Common myeloid progenitor, CD34-positive (primary cell): ENCODE results near the gene RRP1.

ENCODE experiments used
- CTCF ChIA-PET: fragments of 350-600 bp; sonication (Branson Sonifier 250); formaldehyde crosslinking; loops from one replicate; lab custom pipeline; 2021; ENCODE audit warnings: antibody characterized with exemption; lab: Charles Lee
- POLR2A ChIA-PET: fragments of 350-600 bp; sonication (Branson Sonifier 250); formaldehyde crosslinking; loops from one replicate; lab custom pipeline; 2021; ENCODE audit warnings: antibody characterized with exemption; lab: Charles Lee
- DNase-seq, 3 donors: peaks; one replicate each; pipeline versions ENCODE4 v3.0.0 to v3.0.0-alpha.2; 2013
- H3K27ac ChIP-seq, 2 experiments: 1 replicate in 1 of 2; 2 replicates in 1 of 2; pipeline ENCODE4 v1.7.0; 2013; ENCODE audit warnings: inconsistent platforms in 2 of 2, low read length in 2 of 2, mild to moderate bottlenecking in 2 of 2, low read depth in 1 of 2, moderate library complexity in 1 of 2; ENCODE audit not compliant: severe bottlenecking in 2 of 2, insufficient read depth in 1 of 2, poor library complexity in 1 of 2
- H3K27me3 ChIP-seq, 5 experiments: replicated peaks in 2 of 5; 1 replicate in 3 of 5; 2 replicates in 2 of 5; pipeline versions ENCODE4 v1.6.1 to v1.7.0; 2013; ENCODE audit warnings: low read length in 4 of 5, mild to moderate bottlenecking in 2 of 5, moderate library complexity in 2 of 5, inconsistent platforms in 1 of 5; ENCODE audit not compliant: insufficient read depth in 5 of 5, control insufficient read depth in 4 of 5
- H3K36me3 ChIP-seq, 4 experiments: 1 replicate in 2 of 4; 2 replicates in 2 of 4; pipeline versions ENCODE4 v1.6.1 to v1.7.0; 2013; ENCODE audit warnings: low read length in 3 of 4, control low read depth in 1 of 4, mild to moderate bottlenecking in 1 of 4; ENCODE audit not compliant: control insufficient read depth in 4 of 4, insufficient read depth in 4 of 4
- H3K4me1 ChIP-seq, 4 experiments: 1 replicate in 3 of 4; 2 replicates in 1 of 4; pipeline versions ENCODE4 v1.6.1 to v1.7.1; 2013; ENCODE audit warnings: low read length in 3 of 4, mild to moderate bottlenecking in 3 of 4, control low read depth in 1 of 4, inconsistent platforms in 1 of 4, moderate library complexity in 1 of 4; ENCODE audit not compliant: control insufficient read depth in 4 of 4, insufficient read depth in 4 of 4; ENCODE audit errors: control extremely low read depth in 1 of 4
- H3K4me3 ChIP-seq, 7 experiments: 1 replicate in 4 of 7; 2 replicates in 3 of 7; pipeline versions ENCODE4 v1.5.1 to v1.7.0; 2013; ENCODE audit warnings: mild to moderate bottlenecking in 7 of 7, low read length in 6 of 7, moderate library complexity in 6 of 7, inconsistent platforms in 2 of 7, low read depth in 2 of 7, control low read depth in 1 of 7; ENCODE audit not compliant: insufficient read depth in 4 of 7, control insufficient read depth in 1 of 7; ENCODE audit errors: extremely low read depth in 1 of 7
- H3K9me3 ChIP-seq, 5 experiments: 1 replicate in 4 of 5; 2 replicates in 1 of 5; pipeline versions ENCODE4 v1.6.1 to v1.7.1; 2013; ENCODE audit warnings: low read length in 4 of 5, mild to moderate bottlenecking in 2 of 5, inconsistent platforms in 1 of 5, low read depth in 1 of 5, moderate library complexity in 1 of 5; ENCODE audit not compliant: control insufficient read depth in 4 of 5, insufficient read depth in 2 of 5; ENCODE audit errors: control extremely low read depth in 1 of 5
- WGBS: methylation state at CpG from one replicate; pipeline ENCODE4 v1.1.5; 2013; ENCODE audit not compliant: insufficient coverage; 5-methylcytosine and 5-hydroxymethylcytosine counted together

RRP1 gene

GRCh38 chr21:43753439-43753799, 36.0 kb upstream of the RRP1 start:
- ChIA-PET CTCF (no interaction called here), POLR2A (no interaction called here)
- H3K4me1 ChIP-seq, result peaks cover 0 to 8% (median 6%) of the 10 kb centered on the region in 4 experiments
- no peaks in the 10 kb centered on the region for H3K27me3 ChIP-seq
- no peaks in the 10 kb centered on the region for H3K9me3 ChIP-seq
- H3K27ac ChIP-seq, result no peak overlapping the region
- no peak overlapping the region for H3K4me3 ChIP-seq
- H3K36me3 ChIP-seq, result peaks cover 5 to 77% (median 27%) of the 10 kb centered on the region in 4 experiments
- no peak for DNase-seq
- 100% methylated on average over 16 of the region's 16 CpGs for WGBS

DNA sequence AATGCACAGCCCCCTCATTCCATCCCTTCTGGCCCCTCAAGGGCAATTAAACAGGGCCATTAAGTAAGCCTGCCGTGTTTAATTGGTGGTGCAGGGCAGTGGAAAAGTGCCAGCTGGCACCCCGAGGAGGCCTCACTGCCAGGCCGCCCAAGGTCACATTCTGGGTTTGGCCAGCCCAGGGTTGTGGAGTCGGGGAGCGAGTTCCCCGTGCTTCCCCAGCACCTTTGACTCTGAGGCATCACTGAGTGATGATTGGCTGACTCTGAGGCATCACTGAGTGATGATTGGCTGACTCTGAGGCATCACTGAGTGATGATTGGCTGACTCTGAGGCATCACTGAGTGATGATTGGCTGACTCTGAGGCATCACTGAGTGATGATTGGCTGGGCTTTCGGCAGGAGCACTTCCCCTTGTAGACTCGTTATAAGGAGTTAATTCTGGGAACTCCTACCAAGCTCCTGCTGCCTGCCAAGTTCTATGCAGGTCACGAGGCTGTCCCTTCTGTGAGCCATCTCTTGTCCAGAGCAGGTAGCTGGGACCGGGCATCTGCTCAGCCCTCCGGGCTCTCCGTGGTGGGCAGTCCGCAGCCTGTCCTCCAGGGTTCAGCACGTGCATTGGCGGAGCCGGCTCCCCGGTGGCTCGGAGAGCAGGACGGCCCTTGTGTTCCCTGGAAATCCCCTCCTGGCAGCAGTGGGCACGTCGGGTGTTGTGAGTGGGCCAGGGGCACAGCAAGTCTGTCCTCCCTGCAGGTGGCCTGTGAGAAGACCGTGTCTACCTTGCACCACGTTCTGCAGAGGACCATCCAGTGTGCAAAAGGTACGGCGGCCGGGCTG, 34.2 kb upstream of the RRP1 start:
- H3K4me1 ChIP-seq, result no peaks in the 10 kb centered on the region
- H3K27me3 ChIP-seq, result no peaks in the 10 kb centered on the region
- no peak overlapping the region for H3K4me3 ChIP-seq
- ChIA-PET POLR2A (no interaction called here), CTCF (interaction anchor here (1.0 kb wide), 1 partner anchor 19 kb away, joined by 3 read pairs; no protein-coding TSS in a partner anchor)
- no peak overlapping the region for H3K27ac ChIP-seq
- no peaks in the 10 kb centered on the region for H3K9me3 ChIP-seq
- 96% methylated on average over 23 of the region's 26 CpGs for WGBS
- H3K36me3 ChIP-seq, result peaks cover 5 to 77% (median 28%) of the 10 kb centered on the region in 4 experiments
- DNase-seq, result no peak

GRCh38 chr21:43755820-43756594, 33.4 kb upstream of the RRP1 start:
- H3K36me3 ChIP-seq, result peaks cover 5 to 70% (median 25%) of the 10 kb centered on the region in 4 experiments
- POLR2A ChIA-PET, result no interaction called here
- H3K4me1 ChIP-seq, result no peaks in the 10 kb centered on the region
- CTCF ChIA-PET, result no interaction called here
- no peak overlapping the region for H3K27ac ChIP-seq
- 99% methylated on average over 32 of the region's 37 CpGs for WGBS
- H3K9me3 ChIP-seq, result no peaks in the 10 kb centered on the region
- H3K4me3 ChIP-seq, result no peak overlapping the region
- no peaks in the 10 kb centered on the region for H3K27me3 ChIP-seq
- DNase-seq, result no peak

- no peaks in the 10 kb centered on the region for H3K9me3 ChIP-seq
- no peak for DNase-seq
- H3K36me3 ChIP-seq, result peaks cover 5 to 71% (median 21%) of the 10 kb centered on the region in 4 experiments
- no peak overlapping the region for H3K4me3 ChIP-seq
- no peak overlapping the region for H3K27ac ChIP-seq
- WGBS, result 95% methylated on average over 15 of the region's 16 CpGs
- H3K4me1 ChIP-seq, result no peaks in the 10 kb centered on the region
- ChIA-PET CTCF (no interaction called here), POLR2A (no interaction called here)
- H3K27me3 ChIP-seq, result no peaks in the 10 kb centered on the region
Measured at GRCh38 chr21:43757601-43758000, 31.8 kb upstream of the RRP1 start.

DNA sequence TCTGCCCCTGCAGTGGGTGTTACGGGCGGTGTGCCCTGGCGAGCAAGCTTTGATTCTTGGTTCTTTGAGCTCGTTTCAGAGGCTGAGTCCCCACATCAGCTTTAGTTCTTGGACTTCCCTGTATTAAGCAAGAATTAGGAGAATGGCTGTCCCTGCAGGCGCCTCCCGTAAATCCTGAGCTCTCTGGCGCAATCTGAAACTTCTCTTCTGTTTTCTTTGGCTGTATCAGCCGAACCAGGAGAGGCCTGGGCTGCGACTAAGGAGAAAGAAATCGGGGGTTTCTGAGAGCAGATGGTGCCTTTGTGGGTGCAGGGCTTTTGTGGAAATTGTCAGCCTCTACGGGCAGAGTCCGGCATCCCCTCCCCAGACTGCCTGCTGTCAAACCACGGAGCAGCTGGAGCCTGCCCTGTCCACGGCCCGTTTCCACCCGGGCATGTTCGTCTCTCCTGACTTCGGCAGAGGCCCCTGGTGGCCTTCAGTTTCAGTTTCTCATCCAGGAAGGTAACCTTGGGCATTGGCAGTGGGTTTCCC, 31.2 kb upstream of the RRP1 start:
- Histone ChIP-seq H3K27me3 (no peaks in the 10 kb centered on the region), H3K27ac (no peak overlapping the region), H3K36me3 (peaks cover 2 to 65% (median 17%) of the 10 kb centered on the region in 4 experiments), H3K4me1 (no peaks in the 10 kb centered on the region), H3K9me3 (no peaks in the 10 kb centered on the region), H3K4me3 (no peak overlapping the region)
- ChIA-PET POLR2A (no interaction called here), CTCF (interaction anchor here (0.8 kb wide), 1 partner anchor 26 kb away, joined by 3 read pairs; no protein-coding TSS in a partner anchor)
- DNase-seq, result no peak
- 95% methylated on average over 15 of the region's 18 CpGs for WGBS

DNA sequence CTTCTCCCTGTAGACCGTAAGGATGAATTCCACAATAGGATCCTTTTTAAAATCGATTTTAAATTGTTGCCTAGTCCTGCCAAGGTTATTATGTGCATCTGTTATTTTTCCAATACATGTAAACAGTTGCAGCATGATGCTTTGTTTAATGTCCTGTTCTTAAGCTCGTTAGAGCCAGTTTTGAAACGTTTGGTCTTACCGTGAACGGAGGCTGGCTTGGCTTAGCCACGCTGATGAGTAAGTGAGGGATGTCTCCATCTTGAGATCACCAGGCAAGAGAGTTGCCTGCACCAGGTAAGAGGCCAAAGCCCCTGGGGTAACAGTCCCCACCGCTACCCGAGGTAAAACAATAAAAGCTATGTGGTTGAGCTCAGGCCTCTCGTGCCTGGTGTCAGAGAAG, 30.6 kb upstream of the RRP1 start:
- no peak for DNase-seq
- WGBS, result 95% methylated on average over 10 of the region's 10 CpGs
- Histone ChIP-seq H3K27ac (no peak overlapping the region), H3K27me3 (no peaks in the 10 kb centered on the region), H3K4me1 (no peaks in the 10 kb centered on the region), H3K9me3 (no peaks in the 10 kb centered on the region), H3K36me3 (peaks cover 0 to 61% (median 12%) of the 10 kb centered on the region in 4 experiments), H3K4me3 (no peak overlapping the region)
- ChIA-PET POLR2A (interaction anchor here (0.6 kb wide), 1 partner anchor 30 kb away, joined by 3 read pairs; no protein-coding TSS in a partner anchor), CTCF (interaction anchor here (0.8 kb wide), 1 partner anchor 26 kb away, joined by 3 read pairs; no protein-coding TSS in a partner anchor)
